ENCODE data around the gene B4GALNT2.
"Not testable (repeated sequence)": the region's sequence is repeated elsewhere in the genome, so short reads cannot be mapped to it uniquely, and the experiment has no call there.

Gene B4GALNT2

GRCh38 chr17:49132699-49133364 lies at the start of gene B4GALNT2:
TSS of gene B4GALNT2 (plus strand) at chr17:49132769. CDS start at chr17:49132793, 24 bp downstream.
- DNase-seq (ENCODE audit: low read depth in 2 of 2): peak in 1 of 2 experiments; percentile 13

DNA sequence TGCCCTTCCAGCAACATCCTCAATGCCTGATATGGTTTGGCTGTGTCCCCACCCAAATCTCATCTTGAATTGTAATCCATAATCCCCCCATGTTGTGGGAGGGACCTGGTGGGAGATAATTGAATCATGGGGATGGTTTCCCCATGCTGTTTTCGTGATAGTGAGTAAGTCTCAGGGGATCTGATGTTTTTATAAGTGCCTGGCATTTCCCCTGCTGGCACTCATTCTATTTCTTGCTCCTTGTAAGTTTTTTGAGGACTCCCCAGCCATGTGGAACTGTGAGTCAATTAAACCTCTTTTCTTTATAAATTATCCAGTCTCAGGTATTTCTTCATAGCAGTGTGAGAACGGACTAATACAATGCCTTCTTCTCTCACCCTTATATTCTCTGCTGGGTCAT lies 47.5 kb upstream of the B4GALNT2 start:
- DNase-seq (ENCODE audit: low read depth in 2 of 2): not testable (repeated sequence)

GRCh38 chr17:49085565-49086315 lies 46.8 kb upstream of the B4GALNT2 start:
- DNase-seq (ENCODE audit: low read depth in 2 of 2): no peak

DNA sequence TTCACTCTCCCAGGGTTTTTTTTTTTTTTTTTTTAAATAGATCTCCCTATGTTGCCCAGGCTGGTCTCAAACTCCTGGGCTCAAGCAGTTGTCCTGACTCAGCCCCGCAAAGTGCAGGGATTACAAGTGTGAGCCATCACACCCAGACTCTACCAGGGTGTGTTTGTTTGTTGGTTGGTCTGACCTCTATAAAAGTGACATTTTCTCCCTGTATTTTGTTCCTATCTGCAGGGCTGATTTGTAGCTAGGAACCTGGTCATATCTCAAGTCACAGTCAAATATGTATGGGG lies 46.3 kb upstream of the B4GALNT2 start:
- DNase-seq (ENCODE audit: low read depth in 2 of 2): no peak

GRCh38 chr17:49086649-49087048 lies 45.9 kb upstream of the B4GALNT2 start:
- no peak for DNase-seq (ENCODE audit: low read depth in 2 of 2)

DNA sequence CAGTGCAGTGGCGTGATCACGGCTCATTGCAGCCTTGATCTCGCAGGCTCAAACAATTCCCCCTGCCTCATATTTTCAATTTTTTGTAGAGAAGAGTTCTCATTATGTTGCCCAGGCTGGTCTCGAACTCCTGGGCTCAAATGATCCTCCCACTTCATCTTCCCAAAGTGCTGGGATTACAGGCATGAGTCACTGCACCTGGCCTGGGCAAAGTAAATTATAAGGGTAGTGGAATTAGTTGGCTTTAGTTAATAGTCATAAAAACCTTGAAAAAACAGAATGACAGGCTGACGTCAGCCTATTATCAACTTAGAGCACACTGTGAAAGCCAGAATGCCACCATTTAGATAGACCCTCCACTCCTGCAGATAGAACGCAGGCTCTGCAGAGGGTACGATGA lies 43.5 kb upstream of the B4GALNT2 start:
- no peak for DNase-seq (ENCODE audit: low read depth in 2 of 2)

DNA sequence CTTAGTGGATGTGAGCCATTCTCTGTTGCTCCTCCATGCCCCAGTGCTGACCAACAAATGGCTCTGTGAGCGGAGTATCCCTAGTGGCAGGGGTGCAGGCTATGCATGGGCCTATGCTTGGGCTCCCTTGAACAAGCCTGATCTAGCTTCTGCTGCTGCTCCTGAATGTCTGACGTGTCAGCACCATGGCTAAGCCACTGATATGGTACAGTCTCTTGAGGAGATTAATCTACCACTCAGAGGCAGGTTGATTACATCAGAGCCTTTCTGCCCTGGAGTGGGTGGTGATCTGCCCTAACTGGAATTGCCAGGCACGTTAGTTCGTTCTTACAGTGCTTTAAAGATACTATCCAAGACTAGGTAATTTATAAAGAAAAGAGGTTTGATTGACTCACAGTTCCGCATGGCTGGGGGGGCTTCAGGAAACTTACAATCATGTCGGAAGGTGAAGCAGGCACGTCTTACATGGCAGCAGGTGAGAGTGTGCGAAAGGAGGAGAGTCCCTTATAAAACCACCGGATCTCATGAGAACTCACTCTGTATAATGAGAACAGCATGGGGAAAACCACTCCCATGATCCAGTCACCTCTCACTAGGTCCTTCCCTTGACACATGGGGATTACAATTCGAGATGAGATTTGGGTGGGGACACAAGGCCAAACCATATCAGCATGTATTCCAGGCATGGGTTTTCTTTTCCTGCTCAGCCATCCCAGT lies 41.5 kb upstream of the B4GALNT2 start:
- DNase-seq (ENCODE audit: low read depth in 2 of 2): no peak

- no peak for DNase-seq (ENCODE audit: low read depth in 2 of 2)
Observed at GRCh38 chr17:49093131-49093530, 39.4 kb upstream of the B4GALNT2 start.

DNA sequence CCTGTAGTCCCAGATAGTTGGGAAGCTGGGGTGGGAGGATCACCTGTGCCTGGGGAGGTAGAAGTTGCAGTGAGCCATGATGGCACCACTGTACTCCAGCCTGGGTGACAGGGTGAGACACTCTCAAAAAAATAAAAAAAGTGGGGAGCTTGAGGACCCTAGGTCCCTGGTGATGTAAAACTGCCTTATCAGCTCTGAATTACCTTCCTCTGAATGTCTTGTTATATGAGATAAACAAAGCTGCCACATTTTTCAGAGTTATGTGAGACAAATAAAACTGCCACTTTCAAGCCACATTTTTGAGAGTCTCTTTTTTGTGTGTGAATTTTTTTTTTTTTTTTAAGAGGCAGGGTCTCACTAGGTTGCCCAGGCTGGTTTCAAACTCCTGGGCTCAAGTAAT lies 32.0 kb upstream of the B4GALNT2 start:
- no peak for DNase-seq (ENCODE audit: low read depth in 2 of 2)

GRCh38 chr17:49101054-49101534 lies 31.5 kb upstream of the B4GALNT2 start:
- no peak for DNase-seq (ENCODE audit: low read depth in 2 of 2)

- DNase-seq (ENCODE audit: low read depth in 2 of 2): not testable (repeated sequence)
Observed at GRCh38 chr17:49103360-49103759, 29.2 kb upstream of the B4GALNT2 start.

DNA sequence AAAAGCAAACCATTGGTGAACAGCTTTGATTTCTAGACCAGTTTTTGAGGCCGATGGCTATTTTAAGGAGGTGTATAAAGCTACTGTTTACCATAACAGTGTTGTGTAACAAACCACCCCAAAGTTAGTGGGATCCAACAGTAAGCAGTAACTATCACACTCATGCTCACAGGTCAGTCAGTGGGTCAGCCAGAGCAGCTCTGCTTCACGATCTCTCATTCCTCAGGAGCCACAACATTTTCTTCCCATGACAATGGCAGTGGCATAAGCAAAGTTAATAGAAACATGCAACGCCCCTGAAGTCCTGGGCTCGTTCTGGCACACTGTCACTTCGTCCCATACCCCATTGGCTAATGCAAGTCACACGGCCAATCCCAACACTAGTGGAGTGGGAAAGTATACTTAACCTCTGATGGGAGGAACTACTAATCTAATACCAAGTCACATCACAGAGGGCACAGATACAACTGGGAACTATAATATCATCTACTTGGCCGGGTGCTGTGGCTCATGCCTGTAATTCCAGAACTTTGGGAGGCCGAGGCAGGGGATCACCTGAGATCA lies 28.0 kb upstream of the B4GALNT2 start:
- DNase-seq (ENCODE audit: low read depth in 2 of 2): no peak

- no peak for DNase-seq (ENCODE audit: low read depth in 2 of 2)
Observed at GRCh38 chr17:49106321-49107210, 26.0 kb upstream of the B4GALNT2 start.

DNA sequence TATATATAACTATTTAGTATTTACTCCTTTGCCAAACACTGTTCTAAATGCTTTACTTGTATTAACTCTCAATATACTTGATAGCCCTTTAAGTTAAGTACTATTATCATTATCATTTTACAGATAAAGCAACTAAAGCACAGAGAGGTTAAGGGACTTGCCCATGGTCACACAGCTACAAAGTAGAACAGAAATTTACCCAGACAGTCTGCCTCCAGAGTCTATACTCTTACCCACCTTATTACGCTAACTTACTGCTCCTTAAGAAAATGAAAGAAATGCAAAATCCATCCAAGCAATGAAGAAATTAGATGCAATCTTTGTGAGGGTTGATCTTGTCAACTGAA lies 25.4 kb upstream of the B4GALNT2 start:
- DNase-seq (ENCODE audit: low read depth in 2 of 2): no peak

GRCh38 chr17:49108318-49108717 lies 24.3 kb upstream of the B4GALNT2 start:
- no peak for DNase-seq (ENCODE audit: low read depth in 2 of 2)

DNA sequence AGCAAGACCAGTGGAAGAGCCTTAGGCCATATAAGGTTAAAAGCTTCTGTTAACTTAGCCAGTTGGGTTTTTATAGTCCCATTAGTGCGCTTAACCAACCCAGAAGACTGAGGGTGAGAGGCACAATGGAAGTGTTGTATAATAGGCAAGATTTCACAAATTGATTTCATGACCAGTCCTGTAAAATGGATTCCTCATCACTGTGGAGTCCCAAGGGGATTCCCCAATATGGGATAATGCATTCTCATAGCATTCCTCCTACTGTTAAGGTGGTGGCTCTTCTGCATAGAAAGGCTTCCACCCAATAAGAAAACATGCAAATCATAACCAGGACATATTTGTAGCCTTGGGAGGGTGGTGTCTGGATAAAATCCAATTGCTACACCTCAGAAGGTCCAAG lies 22.1 kb upstream of the B4GALNT2 start:
- DNase-seq (ENCODE audit: low read depth in 2 of 2): no peak

DNA sequence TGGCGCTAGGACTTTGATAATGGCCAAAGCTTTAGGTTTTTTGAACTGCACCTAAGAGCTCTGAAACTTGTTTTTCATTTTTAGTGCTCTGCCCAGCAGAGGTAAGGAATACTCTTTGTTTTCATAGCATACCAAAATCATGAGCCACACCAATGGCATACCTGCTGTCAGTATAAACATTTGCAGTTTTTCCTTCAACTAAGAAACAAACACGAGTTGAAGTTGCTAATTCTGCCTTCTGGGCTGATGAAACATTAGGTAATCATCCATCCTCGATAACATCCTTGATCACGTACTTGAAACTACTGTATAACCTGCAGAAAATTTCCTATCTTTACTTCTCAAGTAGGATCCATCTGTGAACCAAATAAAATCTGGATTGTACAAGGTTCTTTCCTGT lies 20.6 kb upstream of the B4GALNT2 start:
- no peak for DNase-seq (ENCODE audit: low read depth in 2 of 2)

DNA sequence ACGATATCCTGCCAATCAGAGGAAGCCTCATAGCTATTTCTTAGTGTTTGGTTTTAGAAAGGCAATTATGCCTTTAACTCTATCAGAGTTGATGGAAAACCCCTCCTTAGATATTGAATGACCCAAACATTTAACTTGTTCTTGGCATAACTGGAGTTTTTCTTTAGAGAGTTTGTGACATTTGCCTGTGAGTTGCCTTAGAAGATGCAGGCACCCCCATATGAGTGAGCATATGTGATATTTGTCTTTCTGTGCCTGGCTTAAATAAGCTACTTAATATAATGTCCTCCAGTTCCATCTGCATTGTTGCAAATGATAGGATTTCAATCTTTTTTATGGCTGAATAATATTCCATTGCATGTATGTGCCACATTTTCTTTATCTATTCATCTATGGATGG lies 19.6 kb upstream of the B4GALNT2 start:
- DNase-seq (ENCODE audit: low read depth in 2 of 2): no peak

DNA sequence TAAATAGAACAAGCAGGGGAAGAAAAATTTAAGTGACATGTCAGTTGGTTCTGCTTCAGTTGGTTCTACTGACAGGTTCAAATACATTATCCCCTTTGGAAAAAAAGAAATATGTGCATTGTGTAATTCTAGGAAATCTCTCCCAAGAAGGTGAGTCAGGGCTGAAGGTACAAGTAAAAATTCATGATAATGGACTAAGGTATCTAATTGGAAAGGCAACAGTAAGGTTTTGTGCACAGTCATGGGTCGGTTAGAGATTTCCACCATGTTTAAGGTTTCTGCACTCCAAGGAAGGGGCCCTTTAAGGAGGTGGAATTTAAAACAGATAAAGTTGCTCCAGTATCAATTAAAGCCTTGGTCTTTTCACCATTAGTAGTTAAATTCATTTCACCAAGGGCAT lies 17.9 kb upstream of the B4GALNT2 start:
- DNase-seq (ENCODE audit: low read depth in 2 of 2): no peak

- no peak for DNase-seq (ENCODE audit: low read depth in 2 of 2)
Observed at GRCh38 chr17:49117587-49118230, 14.9 kb upstream of the B4GALNT2 start.

DNA sequence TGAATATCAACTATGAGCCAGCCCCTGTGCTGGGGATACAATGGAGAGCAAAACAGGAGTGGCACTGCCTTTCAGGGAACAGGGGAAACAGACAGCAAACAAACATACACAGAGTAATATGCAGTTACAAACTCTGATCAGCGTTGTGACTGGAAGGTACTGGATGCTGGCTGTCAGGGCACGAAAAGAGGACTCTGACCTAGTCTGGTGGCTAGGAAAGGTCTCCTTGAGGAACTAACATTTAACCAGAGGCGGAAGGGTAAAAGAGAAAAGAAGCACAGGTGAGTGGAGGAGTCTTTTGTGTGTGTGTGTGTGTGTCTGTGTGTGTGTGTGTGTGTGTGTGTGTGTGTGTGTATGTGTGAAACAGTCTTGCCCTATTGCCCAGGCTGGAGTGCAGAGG lies 12.4 kb upstream of the B4GALNT2 start:
- DNase-seq (ENCODE audit: low read depth in 2 of 2): no peak

Measured in stimulated activated CD4-positive, alpha-beta T cell treated with anti-CD3 and anti-CD28 coated beads, Interleukin-12 subunit alpha, Interleukin-12 subunit beta, amount 100 ng/mL, for 24 hours (primary cell).